GM13977 (cell line): ENCODE measurements around the gene CPNE6.

Experiments
- DNase-seq: peaks from one replicate; pipeline ENCODE4 v3.0.0; 2012; ENCODE audit warnings: low spot score
- in situ Hi-C: fragments of 300-500 bp; cut with MboI; formaldehyde crosslinking; loops from one replicate; pipeline ENCODE4 v1.12.0; 2022; ENCODE audit warnings: low sequenced_read_pairs, low pct_unique_long_range_greater_than_20kb, mixed read lengths, inconsistent platforms; ENCODE audit not compliant: unreplicated experiment
- TF ChIP-seq, protein P1 (sequence below): IDR thresholded peaks from 2 replicates; pipeline ENCODE4 v1.5.1; 2012; ENCODE audit warnings: mild to moderate bottlenecking, control low read depth; ENCODE audit not compliant: insufficient read depth; ENCODE audit errors: extremely low read depth, missing control alignments

Gene CPNE6

DNA sequence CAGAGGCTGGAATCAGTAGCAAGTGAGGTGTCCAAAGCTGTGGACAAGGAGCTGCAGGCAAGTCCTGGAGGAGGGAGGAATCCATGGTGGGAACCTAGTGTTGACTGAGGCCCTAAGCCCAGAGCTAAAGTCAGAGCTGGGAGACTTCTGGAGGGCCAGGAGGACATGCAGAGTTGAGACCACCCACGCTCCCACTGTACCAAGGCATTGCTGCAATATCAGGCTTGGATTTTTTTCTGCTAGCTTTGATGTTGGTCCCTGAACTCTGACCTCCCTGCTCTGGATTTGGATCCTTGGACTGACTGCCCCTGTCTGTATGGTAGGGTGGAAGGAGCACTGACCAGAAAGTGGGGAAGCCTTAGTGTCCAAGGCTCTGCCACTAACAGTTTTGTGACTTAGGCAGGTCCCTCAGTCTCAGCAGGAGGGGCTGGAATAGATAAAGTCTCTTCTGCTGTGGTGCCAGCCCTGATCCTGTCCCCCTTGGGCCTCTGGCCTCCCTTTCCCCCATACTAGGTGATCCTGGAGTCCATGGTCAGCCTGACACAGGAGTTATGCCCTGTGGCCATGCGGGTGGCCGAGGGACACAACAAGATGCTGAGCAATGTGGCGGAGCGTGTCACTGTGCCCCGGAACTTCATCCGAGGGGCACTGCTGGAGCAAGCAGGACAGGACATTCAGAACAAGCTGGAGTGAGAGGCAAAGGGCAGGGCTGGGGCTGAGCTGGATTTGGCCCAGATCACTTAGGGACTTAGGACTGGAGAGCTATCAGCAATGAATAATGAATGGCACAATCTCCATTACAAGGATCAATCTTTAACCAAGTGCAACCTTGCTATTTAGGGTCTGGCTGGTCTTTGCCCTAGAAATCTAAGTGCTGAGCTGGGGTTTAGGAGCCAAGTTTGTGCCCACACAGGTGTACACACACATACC, 10.1 kb upstream of the CPNE6 start:
- in situ Hi-C loops: no loop called here
- TF ChIP-seq, protein P1, sequence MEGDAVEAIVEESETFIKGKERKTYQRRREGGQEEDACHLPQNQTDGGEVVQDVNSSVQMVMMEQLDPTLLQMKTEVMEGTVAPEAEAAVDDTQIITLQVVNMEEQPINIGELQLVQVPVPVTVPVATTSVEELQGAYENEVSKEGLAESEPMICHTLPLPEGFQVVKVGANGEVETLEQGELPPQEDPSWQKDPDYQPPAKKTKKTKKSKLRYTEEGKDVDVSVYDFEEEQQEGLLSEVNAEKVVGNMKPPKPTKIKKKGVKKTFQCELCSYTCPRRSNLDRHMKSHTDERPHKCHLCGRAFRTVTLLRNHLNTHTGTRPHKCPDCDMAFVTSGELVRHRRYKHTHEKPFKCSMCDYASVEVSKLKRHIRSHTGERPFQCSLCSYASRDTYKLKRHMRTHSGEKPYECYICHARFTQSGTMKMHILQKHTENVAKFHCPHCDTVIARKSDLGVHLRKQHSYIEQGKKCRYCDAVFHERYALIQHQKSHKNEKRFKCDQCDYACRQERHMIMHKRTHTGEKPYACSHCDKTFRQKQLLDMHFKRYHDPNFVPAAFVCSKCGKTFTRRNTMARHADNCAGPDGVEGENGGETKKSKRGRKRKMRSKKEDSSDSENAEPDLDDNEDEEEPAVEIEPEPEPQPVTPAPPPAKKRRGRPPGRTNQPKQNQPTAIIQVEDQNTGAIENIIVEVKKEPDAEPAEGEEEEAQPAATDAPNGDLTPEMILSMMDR: no peak
- no peak for DNase-seq

DNA sequence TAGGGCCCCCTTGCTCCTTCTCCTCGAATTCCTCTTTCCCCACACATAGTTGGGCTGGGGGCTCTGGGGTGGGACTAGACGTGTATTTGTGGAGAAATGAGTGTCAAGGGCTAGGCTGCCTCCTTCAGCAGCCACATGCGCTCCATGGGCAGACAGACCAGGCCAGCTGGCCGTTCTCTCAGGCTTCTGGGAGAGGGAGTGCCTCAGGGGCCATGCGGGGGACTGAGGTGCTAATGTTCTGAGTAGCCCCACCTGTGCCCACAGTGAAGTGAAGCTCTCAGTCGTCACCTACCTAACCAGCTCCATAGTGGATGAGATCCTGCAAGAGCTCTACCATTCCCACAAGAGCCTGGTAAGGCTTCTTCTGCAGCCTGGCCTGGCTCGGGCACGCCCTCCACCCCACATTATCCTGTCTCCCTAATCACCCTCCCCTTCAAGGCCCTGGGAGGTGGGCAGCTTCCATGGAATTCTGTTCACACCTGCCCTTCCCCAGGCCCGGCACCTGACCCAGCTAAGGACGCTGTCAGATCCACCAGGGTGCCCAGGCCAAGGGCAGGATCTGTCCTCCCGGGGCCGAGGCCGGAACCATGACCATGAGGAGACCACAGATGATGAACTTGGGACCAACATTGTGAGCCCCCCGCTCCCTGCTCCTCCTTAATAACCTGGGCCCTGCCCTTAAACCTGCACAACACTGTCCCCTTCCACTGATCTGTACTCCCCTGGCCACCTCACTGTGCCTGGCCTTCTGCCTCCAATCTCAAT, 9.0 kb upstream of the CPNE6 start:
- in situ Hi-C loops: no loop called here
- DNase-seq: no peak
- TF ChIP-seq, protein P1: no peak

DNA sequence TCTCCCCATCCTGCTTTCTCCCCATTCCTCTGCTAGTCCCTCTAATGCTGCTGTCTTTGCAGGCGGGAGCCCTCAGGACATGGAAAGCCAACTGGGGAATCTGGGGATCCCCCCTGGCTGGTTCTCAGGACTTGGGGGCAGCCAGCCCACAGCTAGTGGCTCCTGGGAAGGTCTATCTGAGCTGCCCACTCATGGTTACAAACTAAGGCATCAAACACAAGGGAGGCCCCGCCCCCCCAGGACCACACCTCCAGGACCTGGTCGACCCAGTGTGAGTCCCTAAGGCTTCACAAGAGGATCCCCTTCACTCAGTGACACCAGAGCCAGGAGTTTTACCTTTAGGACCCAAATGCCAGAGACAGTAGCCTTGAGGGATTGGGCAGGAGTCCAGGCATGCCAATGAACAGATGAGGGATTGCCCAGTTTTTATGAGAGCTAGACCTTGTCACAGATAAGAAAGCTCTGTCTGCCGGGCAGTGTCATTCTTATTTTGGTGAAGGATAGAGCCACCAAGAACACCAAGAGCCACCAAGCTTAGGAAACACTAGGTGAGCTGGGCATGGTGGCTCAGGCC, 8.0 kb upstream of the CPNE6 start:
- no peak for DNase-seq
- in situ Hi-C loops: no loop called here
- TF ChIP-seq, protein P1: no peak

DNA sequence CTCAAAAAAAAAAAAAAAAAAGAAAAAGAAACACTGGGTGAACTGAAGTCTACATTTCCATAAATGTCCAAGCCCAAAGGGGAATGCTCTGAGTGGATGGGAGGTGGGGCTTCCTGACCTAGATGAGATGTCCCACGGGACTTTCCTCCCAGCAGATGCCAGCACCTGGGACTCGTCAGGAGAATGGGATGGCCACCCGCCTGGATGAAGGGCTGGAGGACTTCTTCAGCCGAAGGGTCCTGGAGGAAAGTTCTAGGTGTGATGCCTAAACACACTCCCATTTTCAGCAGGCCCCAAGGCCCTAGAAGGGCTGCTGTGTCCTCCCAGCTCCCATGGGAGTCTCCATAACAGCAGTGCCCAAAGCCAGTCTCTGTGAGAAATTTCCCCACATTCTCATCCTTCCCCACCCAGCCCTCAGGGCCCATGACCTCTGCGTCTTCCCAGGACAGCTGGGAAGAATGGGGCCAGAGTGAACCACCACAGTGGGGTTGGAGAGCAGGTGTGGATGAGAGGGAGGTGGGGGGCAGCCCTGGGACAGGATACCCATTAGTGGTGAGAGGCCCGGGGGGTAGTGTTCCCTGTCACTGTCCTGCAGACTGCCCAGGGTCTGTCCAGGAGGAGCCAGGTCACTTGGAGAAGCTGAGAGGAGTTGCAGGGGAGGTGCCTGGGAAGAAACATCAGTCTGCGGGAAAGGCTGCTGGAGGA, 7.1 kb upstream of the CPNE6 start:
- no peak for DNase-seq
- TF ChIP-seq, protein P1: no peak
- in situ Hi-C loops: no loop called here

DNA sequence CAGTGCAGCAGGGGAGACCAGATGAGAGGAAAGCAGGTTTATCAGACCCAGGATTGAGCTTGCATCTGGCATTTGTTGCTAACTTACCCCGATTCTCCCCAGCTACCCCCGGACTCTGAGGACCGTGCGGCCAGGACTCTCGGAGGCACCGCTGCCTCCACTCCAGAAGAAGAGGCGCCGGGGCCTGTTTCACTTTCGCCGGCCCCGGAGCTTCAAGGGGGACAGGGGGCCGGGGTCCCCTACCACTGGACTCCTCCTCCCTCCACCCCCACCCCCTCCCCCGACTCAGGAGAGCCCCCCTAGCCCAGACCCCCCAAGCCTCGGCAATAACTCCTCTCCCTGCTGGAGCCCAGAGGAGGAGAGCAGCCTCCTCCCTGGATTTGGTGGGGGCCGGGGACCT, 6.5 kb upstream of the CPNE6 start:
- in situ Hi-C loops: no loop called here

DNA sequence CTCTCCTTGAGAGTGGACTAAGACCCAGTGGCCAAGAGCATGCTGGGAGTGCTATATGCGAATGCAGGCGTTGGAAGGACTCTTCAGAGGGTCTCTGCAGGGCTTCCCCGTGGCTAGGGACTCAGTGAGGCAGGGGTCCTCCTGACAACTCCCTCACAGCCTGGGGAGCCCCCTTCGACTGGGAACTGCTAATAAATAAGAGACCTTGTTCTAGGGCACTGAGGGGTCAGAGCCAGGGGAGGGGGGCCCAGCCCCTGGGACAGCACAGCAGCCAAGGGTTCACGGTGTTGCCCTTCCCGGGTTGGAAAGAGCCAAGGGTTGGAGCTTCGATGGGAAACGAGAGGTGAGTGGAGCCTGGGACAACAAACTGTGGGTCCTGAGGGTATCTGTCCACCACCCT, 6.0 kb upstream of the CPNE6 start:
- TF ChIP-seq, protein P1: no peak
- in situ Hi-C loops: no loop called here
- no peak for DNase-seq

More for the DNA sequence above, 6.5 kb upstream of the CPNE6 start:
- TF ChIP-seq, protein P1: no peak
- DNase-seq: no peak
